OCI-M2 (cell line): ENCODE results near the gene DMXL1.
"Not testable (repeated sequence)": the region's sequence is repeated elsewhere in the genome, so short reads cannot be mapped to it uniquely, and the experiment has no call there.

Experiments used
- DNase-seq: peaks from one replicate; lab custom pipeline; 2025; ENCODE audit not compliant: unreplicated experiment; lab: John Stamatoyannopoulos, UW

The DMXL1 gene

GRCh38 chr5:119123280-119123679, 52.4 kb downstream of the DMXL1 start:
- DNase-seq = no peak

DNA sequence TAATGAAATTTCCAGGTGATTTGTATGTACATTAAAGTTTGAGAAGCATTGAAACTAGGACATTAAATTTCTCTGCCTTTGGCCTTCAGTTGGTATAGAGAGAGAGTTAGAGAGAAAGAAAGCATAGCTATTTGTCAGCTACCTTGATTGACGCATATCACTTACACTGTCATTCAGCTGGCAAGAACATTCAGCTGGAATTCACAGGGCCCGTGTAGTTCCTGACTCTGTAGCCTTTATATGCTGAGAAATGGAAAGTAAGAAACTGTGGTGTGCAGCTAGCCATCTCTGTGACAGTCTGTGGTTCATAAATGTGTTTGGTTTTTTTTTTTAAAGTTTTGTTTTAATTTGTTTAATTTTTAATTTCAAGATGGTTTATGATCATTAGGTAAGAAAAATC, 58.9 kb downstream of the DMXL1 start:
- DNase-seq = no peak

GRCh38 chr5:119131530-119132304, 60.8 kb downstream of the DMXL1 start:
- no peak for DNase-seq

DNA sequence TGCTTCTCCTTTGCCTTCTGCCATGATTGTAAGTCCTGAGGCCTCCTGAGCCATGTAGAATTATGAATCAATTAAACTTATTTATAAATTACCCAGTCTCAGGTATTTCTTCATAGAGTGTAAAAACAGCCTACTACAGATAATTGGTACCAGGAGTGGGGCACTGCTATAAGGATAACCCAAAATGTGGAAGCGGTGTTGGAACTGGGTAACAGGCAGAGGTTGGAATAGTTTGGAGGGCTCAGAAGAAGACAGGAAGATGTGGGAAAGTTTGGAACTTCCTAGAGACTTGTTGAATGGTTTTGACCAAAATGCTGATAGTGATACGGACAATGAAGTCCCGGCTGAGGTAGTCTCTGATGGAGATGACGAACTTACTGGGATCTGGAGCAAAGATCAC, 64.9 kb downstream of the DMXL1 start:
- DNase-seq = not testable (repeated sequence)

DNA sequence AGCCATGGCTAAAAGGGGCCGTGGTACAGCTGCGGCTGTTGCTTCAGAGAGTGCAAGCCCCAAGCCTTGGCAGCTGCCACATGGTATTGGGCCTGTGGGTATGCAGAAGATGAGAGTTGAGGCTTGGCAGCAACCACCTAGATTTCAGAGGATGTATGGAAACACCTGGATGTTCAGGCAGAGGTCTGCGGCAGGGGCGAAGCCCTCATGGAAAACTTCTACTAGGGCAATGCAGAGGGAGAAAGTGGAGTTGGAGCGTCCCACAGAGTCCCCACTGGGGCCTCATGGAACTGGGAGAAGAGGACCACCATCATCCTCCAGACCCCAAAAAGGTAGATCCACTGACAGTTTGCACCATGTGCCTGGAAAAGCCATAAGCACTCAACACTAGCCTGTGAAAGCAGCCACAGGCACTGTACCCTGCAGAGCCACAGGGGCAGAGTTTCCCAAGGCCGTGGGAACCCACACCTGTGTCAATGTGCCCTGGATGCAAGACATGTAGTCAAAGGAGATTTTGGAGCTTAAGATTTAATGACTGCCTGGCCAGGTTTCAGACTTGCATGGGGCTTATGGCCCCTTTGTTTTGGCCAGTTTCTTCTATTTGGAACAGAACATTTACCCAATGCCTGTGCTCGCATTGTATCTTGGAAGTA, 65.9 kb downstream of the DMXL1 start:
- DNase-seq = no peak

- no peak for DNase-seq
These were observed 82.7 kb downstream of the DMXL1 start for GRCh38 chr5:119153629-119154028.

GRCh38 chr5:119158144-119158543, 87.3 kb downstream of the DMXL1 start:
- no peak for DNase-seq

DNA sequence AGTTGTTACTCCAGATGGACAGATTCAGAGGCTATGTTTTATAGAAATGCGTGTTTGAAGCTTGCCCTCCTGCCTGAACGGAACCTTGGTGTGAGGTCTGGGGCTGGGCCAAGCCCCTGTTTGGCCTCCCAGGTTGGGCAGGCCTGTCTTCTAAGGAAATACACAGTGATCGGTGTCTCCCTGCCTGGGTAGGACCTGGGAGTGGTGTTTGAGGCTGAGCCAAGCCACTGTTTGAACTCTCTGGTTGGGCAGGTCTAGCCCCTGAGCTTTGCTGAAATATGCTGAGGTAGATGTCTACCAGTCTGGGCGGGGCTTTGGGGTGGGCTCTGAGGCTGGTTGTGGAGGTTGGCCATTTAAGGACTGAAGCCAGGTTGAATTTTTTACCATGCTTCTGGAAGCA, 90.5 kb downstream of the DMXL1 start:
- no peak for DNase-seq

GRCh38 chr5:119166026-119166425, 95.1 kb downstream of the DMXL1 start:
- no peak for DNase-seq

DNA sequence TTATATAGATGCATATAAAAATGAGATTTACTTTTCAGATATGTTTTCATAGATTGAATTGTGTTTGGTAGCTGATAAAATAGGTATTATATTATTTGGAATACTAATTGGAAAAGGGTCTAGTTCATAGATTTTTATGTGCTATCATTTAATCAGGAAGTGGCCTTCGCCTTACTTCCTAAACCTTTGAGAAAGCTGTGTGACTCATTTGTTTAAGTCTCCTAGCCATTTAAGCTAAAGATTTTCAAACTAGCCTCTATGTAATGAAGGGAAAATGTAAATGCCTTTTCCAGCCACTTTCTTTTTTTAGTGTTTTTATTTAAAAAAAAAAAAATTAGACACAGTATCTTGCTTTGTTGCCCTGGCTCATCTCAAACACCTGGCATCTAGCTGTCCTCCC, 97.5 kb downstream of the DMXL1 start:
- DNase-seq = no peak

DNA sequence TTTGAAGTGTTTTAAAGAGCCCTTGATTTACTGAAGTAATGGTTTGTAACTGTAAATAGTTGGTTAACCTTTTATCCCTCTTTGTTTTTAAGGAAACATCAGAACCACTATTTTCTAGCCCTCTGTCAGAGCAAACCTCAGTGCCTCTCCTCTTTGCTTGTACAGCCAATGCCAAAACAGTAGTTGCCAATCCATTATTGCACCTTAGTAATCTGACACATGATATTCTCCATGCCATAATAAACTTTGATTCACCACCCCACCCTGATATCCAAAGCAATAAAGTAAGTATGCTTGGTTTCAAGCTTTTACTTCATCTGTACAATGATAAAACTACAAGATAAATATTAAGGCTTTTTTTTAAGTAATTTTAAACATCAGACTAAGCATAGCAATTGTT, 100.8 kb downstream of the DMXL1 start:
- no peak for DNase-seq

- DNase-seq = no peak
These were observed 103.8 kb downstream of the DMXL1 start for GRCh38 chr5:119174578-119175163.

DNA sequence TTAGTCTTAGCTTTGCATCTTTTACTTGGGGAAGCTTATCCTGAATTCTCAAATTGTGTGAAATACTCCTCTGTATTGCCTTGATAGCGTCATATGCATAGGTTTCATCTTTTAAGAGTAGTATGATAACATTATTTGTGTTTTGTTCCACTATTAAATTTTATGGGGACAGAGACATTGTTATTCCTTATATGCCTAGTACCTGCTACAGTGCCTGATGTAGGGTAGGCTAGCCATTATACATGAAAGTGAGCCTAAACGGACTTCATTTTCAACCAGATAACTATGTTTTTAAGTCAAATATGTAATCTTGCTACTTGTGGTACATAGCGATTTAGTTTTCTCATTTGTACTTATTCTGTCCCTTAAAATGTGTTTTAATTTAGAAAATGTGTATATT, 105.9 kb downstream of the DMXL1 start:
- no peak for DNase-seq

DNA sequence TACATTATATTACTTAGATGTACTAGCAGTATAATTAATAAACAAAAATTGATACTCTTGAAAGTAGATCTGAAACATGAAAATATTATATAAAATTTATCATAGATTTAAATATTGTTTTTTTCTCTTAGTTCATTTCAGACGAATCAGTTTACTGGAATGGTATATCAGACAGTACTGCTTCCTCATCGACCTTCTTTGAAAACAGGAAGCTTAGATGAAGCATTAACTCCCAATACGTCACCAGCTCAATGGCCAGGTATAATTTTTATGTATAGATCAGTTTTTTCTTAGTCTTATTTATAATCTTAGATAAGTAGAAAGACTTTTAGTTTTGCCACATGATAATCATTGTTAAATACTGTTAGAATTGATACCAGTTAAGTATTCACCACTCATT, 106.3 kb downstream of the DMXL1 start:
- no peak for DNase-seq

DNA sequence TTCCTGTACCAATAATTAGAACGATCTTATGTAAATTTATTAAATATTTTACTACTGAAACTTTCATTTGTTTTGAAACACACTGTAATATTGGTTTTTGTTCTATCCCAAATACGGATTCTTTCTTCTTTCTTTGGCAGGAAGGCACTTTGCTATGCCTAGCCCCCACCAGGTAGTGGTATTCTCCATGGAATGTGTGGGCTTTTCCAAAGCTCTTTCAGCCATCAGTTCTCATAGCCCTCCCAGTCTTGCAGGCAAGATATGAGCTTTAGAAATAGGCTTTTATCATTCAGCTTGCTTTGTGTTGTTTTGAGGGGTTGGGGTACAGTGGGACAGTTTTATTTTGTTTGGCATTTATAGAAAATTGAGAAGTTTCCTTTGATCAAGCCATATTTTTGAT, 107.5 kb downstream of the DMXL1 start:
- no peak for DNase-seq

DNA sequence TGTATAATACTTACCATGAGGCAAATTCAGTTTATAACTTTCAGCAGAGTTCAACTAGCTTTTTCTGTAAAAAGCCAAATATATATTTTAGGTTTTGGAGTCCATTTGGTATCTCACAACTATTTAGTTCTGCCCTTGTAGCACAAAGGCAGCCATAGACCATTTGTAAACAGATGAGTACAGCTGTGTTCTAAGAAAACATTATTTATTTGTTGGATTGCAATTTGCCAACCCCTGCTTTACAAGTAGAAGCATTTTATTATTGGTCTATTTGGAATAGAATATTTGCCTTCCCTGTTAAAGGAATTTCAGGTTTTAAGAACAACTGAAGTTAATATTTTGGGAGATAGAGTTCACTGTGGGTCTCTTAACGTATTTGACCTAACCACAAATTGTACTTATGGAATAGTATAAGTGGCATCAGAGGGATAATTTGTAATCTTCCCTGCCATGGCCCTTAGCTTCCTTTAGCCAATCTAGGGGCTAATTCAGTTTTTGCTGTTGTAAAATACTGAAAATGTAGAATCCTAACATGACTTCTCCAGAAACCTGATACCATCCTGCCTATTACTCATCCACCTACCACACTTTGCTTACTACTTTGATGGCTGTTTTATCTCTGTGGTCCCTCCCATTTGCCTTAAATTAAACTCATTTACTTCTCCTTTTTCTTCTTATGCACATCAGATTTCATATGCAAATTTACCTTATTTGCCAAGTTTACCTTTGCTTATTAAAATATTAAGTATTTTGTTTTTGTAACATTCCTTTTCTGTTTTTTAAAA, 109.2 kb downstream of the DMXL1 start:
- no peak for DNase-seq

DNA sequence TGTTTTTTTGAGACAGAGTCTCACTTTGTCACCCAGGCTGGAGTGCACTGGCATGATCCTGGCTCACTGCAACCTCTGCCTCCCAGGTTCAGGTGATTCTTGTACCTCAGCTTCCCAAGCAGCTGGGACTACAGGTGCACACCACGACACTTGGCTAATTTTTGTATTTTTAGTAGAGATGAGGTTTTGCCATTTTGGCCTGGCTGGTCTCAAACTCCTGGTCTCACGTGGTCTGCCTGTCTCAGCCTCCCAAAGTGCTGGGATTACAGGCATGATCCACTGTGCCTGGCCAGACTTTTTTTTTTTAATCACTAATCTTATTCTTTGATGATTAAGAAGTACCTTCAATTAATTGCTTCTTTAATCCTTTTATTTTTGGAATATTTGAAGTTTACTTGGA, 114.6 kb downstream of the DMXL1 start:
- DNase-seq = not testable (repeated sequence)

DNA sequence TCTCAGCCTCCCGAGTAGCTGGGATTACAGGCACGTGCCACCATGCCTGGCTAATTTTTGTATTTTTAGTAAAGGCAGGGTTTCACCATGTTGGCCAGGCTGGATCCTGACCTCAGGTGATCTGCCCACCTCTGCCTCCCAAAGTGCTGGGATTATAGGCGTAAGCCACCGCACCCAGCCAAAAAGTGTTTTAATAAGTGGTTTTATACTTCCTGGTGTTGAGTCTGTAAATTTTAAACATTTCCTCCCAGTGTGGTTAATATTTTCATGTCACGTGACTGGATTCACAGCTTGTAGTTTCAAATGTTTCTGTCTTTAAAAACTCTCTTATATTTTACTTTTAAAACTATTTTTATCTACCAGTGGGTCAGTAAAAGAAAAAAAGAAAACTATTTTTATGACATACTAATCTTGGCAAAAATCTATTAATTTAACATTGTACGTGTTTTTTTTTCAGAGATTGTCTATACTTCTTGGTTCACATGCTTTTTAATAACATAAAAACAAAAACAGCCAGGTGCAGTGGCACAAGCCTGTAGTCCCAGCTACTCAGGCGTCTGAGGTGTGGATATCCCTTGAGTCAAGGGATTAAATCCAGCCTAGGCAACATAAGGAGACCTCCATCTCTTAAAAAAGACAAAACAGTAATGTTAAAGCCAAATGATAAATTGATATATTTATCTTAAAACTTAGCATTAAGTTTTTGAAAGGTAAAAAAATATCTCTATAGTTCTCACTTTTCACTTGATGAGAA, 117.1 kb downstream of the DMXL1 start:
- DNase-seq = no peak

GRCh38 chr5:119190470-119191095, 119.7 kb downstream of the DMXL1 start:
- DNase-seq = no peak

DNA sequence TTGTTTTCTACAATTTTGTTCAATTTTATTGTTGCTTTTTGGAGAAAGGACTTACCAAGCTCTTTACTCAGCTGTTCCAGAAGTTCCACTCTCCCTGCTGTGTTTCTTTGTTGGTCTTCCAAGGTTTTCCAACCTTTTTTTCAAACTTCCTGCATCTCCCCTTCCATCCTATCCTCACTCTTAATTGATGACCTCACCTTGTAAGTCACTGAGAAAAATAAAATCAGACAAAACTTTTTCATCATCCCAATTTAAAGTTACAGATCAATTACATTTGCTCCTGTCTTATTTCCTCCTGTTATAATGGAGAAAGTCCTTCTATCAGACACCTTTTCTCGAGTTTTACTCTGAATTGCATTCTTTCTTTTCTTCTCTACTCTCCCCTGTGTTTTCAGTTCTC, 121.1 kb downstream of the DMXL1 start:
- DNase-seq = no peak
